GM18867 (cell line): Measurements from ENCODE around the gene ATAT1.

Experiments
- ATAC-seq: cut with Tn5 transposase; IDR thresholded peaks from one replicate; pipeline ENCODE4 v1.9.1; 2021; ENCODE audit warnings: mild to moderate bottlenecking, moderate library complexity; ENCODE audit not compliant: unreplicated experiment

ATAT1 gene

GRCh38 chr6:30612687-30613248 lies 13.9 kb upstream of the ATAT1 start:
- no peak for ATAC-seq

- no peak for ATAC-seq
These were observed 13.2 kb upstream of the ATAT1 start for GRCh38 chr6:30613251-30614043.

DNA sequence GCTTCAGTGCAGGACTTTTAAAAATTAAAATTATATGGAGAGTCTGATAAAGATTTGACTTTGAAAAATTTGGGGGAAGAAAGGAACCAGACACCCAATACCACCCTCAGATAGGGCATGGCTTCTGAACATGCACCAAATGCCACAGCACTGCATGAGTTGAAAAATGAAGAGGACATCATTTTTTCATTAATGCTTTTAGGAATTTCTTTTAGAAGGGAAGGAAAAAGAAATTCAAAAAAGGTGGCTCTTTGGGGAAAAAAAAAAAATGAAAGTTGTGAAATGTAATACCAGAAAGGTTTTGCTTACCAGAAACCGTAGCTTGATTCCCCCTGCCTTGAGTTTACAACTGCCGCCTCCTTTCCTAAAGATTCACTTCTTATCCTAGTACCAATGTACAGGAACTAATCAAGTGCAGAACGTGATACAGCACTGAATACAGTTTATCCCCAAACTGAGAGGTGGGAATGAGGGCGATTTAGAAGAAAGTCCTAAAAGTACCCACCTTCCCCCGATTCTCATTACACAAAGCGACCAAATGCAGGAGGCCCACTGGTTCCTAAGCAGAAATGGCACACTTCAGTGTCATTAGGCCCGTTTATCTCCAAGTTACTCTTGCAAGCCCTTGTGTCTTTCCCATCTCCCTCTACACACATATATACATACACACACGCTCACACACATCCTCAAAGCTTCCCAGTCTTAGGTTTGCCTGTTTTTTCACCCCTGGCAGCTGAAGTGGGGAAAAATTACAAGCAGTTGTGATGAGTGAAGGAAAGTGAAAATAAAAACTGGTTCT lies 12.4 kb upstream of the ATAT1 start:
- ATAC-seq: no peak

GRCh38 chr6:30614843-30615218 lies 11.8 kb upstream of the ATAT1 start:
- peak; percentile 39 for ATAC-seq

GRCh38 chr6:30615219-30615957 lies 11.3 kb upstream of the ATAT1 start:
- no peak for ATAC-seq

- no peak for ATAC-seq
These were observed 10.5 kb upstream of the ATAT1 start for GRCh38 chr6:30615958-30616810.

GRCh38 chr6:30616811-30617564 lies 9.7 kb upstream of the ATAT1 start, which contains the start of gene PPP1R10:
TSS of gene PPP1R10 (minus strand) at chr6:30617243. CDS start at chr6:30609944, 7,299 bp downstream.
- ATAC-seq: peak; percentile 81

DNA sequence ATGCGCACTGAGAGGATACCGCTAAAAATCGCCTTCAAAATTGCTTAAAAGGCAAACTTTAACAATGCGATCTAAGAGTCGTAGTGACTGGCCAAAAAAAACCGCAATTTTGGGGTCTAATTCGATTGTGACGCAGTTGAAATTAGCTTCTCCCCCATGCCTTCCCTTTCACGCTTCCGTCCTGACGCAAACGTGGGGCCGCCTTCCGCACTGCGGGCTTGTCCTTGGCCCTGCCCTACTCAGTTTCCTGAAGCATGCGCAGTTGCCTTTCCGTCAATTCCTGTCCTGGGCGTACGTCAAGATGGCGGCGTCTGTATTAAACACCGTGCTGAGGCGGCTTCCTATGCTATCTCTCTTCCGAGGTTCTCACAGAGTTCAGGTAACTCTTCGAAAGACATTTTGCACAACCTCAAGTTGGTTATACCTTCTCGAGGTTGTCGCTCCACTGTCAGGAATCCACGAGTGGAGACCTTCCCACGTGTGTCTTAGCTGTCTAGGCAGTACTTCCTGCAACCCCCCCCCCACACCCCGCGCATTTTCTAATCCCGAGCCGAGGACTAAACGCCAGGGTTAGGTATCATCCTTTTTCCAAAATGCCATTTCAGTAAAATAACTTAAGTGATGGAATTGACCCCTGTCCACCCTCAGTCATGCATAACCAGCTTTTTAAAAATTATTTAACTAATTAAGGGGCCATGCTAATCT lies 9.0 kb upstream of the ATAT1 start, which contains the start of gene MRPS18B:
MRPS18B (plus strand) TSS at position 276 of the 705 bp plus-strand sequence; CDS start at position 302, 26 bp downstream.
- ATAC-seq: peak; percentile 72

- no peak for ATAC-seq
These were observed 8.3 kb upstream of the ATAT1 start for GRCh38 chr6:30618270-30618797.

DNA sequence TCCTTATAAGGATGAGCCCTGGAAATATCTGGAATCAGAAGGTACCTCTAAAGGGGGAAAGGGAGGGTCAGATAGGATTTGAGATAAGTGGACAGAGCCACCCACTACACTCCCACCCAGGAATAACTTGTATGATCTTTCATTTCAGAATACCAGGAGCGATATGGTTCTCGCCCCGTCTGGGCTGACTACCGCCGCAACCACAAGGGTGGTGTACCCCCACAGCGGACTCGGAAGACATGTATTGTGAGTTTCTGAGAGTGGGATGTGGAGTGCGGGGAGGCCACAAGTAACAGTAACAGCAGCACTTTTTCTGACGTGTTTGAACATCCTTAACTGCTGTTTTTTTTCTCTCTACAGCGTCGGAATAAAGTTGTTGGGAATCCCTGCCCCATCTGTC lies 7.1 kb upstream of the ATAT1 start:
- ATAC-seq: no peak

GRCh38 chr6:30625511-30625910 lies 1.2 kb upstream of the ATAT1 start:
- ATAC-seq: no peak

- ATAC-seq: no peak
These were observed 9.2 kb downstream of the ATAT1 start for GRCh38 chr6:30635834-30636233.

DNA sequence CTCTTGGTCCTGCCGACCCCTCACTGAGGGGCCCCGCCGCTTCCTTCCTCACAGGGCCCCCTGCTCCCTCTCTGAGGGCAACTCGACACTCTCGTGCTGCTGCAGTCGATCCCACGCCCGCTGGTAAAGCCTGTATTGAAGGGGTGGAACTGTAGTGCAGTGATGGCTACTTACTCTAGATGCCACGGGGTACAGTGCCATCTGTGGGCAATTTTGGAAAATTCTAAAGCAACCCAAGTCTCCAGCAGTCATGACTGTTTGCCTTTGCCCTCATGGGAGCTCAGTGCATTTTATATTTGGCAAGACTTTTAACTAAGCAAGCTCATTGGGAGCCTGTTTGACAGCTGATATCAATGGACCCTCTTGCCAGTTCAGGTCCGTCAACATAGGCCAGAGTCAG lies 13.8 kb downstream of the ATAT1 start:
- no peak for ATAC-seq

- no peak for ATAC-seq
These were observed 14.4 kb downstream of the ATAT1 start for GRCh38 chr6:30641048-30641447.

- ATAC-seq: no peak
These were observed 17.0 kb downstream of the ATAT1 start for GRCh38 chr6:30643656-30644055.

- ATAC-seq: no peak
These were observed 18.1 kb downstream of the ATAT1 start for GRCh38 chr6:30644769-30645168.

DNA sequence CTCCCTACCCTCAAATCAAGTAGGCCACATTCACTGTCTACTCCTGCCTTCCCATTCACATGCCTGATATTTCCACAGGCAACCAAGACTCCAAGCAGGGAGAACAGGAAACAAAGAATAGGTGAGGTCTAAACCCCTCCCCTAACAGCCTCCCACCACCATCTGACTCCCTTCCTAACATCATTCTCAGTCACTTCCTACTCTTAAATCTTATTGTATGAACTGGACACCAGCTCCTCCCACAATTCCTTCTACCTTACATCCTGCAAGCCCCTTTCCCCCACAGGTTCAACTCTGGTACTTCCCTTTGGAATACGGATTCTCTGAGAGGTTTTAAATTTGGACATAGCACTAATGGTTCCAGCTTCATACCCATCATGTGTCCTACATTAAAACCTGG lies 19.3 kb downstream of the ATAT1 start:
- no peak for ATAC-seq

DNA sequence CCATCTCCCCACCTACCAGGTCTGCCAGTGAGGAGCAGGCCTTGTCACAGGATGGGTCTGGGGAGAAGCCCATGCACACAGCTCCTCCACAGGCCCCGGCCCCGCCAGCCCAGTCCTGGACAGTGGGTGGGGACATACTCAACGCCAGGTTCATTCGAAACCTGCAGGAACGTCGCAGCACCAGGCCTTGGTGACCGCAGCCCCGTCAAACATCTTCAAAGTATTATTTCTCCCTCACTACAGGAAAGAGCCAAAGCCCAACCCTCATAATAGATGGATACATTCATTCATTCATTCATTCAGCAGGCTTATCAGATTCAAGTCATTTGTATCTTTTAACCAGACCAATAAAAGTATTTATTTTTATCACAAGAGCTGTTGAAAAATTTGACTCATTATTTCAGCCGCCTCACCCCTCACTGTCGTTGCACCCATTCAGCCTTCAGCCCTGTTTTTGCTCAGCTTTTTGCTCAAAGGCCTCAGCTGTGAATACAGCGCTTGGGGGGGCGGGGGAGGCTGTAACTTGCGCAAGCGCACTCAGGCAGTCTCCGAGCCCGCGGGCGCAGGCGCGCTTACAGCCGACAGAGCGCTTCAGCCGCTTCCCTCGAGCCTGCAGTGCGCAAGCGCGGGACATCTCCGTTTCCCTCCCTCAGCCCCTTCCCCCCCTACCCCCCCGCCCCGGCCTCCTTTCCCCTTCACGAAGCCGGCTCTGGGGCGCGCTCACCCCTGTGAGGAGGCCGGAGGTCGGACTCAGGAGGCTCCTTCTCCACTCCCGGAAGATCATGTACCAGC lies 20.0 kb downstream of the ATAT1 start, which contains the start of gene C6orf136:
C6orf136 (plus strand) TSS at position 684 of the 792 bp plus-strand sequence; CDS start at position 783, 99 bp downstream.
- peak; percentile 51 for ATAC-seq
